ENCODE measurements around the gene CNNM2. TPM values are rescaled to one million over a fixed set of nuclear protein-coding genes. Genes with fewer than 3 reads are reported as not detected.

Gene CNNM2
- total RNA-seq, 3 donors from 2014 or later, result 22.6 to 53.2 (median 27.3) TPM

DNA sequence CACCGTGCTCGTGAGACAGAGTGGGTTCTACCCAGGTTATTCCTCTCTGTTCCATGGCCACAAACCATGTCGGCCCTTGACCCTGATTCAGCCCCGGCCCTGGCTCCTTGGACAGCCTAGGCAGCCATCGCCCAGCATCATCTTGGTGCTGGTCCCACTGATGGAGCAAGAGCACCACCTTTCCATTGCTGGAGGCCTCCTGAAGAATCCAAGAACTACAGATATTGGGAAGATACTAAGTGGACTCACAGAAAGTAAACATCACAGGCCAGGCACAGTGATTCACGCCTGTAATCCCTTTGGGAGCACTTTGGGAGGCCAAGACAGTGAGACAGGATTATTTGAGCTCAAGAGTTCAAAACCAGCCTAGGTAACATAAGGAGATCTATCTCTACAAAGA lies 149.9 kb downstream of the CNNM2 start:
- intact Hi-C loops (cut with DNase I, micrococcal nuclease), result loop anchor here (5.0 to 10.0 kb wide), 2 partner anchors 151 to 153 kb away; partner anchors contain the start of gene CNNM2 (in 2 of the 2)
- no peaks in the 10 kb centered on the region for H3K36me3 ChIP-seq (ENCODE audit: low read depth)
- H3K4me1 ChIP-seq (ENCODE audit: low read depth), result no peaks in the 10 kb centered on the region
- ATAC-seq (no peak), DNase-seq (no peak)
- TF ChIP-seq, protein P1, sequence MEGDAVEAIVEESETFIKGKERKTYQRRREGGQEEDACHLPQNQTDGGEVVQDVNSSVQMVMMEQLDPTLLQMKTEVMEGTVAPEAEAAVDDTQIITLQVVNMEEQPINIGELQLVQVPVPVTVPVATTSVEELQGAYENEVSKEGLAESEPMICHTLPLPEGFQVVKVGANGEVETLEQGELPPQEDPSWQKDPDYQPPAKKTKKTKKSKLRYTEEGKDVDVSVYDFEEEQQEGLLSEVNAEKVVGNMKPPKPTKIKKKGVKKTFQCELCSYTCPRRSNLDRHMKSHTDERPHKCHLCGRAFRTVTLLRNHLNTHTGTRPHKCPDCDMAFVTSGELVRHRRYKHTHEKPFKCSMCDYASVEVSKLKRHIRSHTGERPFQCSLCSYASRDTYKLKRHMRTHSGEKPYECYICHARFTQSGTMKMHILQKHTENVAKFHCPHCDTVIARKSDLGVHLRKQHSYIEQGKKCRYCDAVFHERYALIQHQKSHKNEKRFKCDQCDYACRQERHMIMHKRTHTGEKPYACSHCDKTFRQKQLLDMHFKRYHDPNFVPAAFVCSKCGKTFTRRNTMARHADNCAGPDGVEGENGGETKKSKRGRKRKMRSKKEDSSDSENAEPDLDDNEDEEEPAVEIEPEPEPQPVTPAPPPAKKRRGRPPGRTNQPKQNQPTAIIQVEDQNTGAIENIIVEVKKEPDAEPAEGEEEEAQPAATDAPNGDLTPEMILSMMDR (IDR thresholded peaks at IDR 0.05), result no peak
- no peak overlapping the region for H3K4me3 ChIP-seq
- H3K9me3 ChIP-seq, result no peaks in the 10 kb centered on the region

DNA sequence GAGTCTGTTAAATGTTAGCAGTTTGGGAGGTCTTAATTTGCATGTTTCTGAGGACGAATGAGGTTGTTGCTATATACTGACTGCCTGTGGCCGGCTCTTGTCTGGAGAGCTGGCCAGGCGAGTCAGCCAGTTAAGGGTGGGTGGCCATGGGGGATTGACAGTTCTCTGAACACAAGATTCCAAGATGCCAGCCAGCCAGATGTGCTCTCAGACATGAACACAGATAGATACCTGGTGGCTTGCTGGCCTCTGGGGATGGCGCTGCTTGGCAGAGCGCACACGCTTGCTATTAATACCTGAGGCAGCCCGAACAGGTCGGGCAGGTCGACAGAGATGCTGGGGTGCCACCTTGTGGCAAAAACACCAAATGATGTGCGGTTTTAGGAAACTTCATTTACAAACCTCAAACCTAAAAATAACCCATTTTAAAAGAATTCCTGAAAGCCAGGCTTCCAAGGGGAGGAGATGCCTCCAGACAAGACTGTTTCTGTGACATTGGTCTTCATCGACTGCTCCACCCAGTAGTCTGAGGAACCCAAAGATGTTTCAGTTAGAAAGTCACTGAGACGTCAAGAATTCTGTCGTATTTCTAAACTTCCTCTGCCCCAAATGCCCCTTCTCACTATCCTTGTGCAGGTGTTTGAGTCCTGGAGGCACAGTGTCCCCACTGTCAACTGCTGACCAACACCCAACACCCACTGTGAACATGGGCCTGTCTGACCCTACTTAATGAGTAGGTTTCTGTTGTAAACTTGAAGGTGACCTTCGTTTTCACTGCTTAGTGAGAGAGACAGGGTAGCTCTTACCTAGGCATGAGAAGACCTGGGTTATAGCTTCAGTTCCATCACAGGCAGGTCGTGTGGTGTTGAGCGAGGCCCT lies 151.6 kb downstream of the CNNM2 start:
- Histone ChIP-seq H3K36me3 (ENCODE audit: low read depth) (no peaks in the 10 kb centered on the region), H3K4me1 (ENCODE audit: low read depth) (no peaks in the 10 kb centered on the region), H3K4me3 (no peak overlapping the region), H3K9me3 (no peaks in the 10 kb centered on the region)
- TF ChIP-seq, protein P1 (IDR thresholded peaks at IDR 0.05), result peak; percentile 37
- intact Hi-C loops (cut with DNase I, micrococcal nuclease), result loop anchor here (5.0 to 10.0 kb wide), 2 partner anchors 152 to 155 kb away; partner anchors contain the start of gene CNNM2 (in 2 of the 2)
- DNase-seq, result peak; percentile 62 to 88 (median 70)
- peak; percentile 90 for ATAC-seq

DNA sequence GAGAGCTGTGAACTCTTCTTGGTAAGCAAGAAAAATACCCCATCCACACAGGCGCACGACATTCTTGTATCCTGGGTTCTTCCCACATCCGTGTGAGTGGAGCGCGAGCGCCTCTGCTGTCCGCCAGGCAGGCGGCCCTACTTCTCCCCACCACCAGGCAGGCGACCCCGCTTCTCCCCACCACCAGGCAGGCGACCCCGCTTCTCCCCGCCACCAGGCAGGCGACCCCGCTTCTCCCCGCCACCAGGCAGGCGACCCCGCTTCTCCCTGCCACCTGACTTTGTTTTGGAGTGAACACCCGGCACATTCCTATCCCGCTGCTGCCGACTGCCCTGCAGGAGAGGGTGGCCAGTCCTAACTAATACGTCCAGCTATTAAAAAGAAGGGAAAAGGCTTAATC lies 154.2 kb downstream of the CNNM2 start:
- intact Hi-C loops (cut with DNase I, micrococcal nuclease), result no loop called here
- H3K4me3 ChIP-seq, result no peak overlapping the region
- H3K36me3 ChIP-seq (ENCODE audit: low read depth), result no peaks in the 10 kb centered on the region
- no peaks in the 10 kb centered on the region for H3K4me1 ChIP-seq (ENCODE audit: low read depth)
- TF ChIP-seq, protein P1 (IDR thresholded peaks at IDR 0.05), result no peak
- ATAC-seq, result no peak
- no peak for DNase-seq
- no peaks in the 10 kb centered on the region for H3K9me3 ChIP-seq

DNA sequence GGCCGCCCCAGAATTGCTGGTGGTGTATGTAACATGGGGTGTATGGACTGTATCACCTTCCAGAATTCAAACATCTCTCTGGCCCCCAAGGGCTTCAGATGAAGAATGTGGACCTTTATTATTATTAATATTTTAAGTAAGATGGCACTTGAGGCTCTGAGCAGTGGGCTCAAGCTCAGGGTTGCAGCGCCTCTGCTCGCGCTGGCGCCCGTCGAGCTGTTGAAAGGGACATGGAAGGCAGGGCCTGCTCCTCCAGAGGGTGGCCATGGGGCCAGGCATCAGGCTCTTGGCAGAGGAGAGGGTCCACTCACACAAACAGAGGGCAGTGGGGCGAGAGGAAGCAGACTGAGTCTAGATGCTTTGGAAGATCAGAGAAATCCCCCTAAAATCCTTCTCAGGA lies 154.8 kb downstream of the CNNM2 start:
- intact Hi-C loops (cut with DNase I, micrococcal nuclease), result no loop called here
- H3K9me3 ChIP-seq, result no peaks in the 10 kb centered on the region
- H3K4me1 ChIP-seq (ENCODE audit: low read depth), result no peaks in the 10 kb centered on the region
- H3K4me3 ChIP-seq, result no peak overlapping the region
- TF ChIP-seq, protein P1 (IDR thresholded peaks at IDR 0.05), result no peak
- no peak for DNase-seq
- no peaks in the 10 kb centered on the region for H3K36me3 ChIP-seq (ENCODE audit: low read depth)
- no peak for ATAC-seq

DNA sequence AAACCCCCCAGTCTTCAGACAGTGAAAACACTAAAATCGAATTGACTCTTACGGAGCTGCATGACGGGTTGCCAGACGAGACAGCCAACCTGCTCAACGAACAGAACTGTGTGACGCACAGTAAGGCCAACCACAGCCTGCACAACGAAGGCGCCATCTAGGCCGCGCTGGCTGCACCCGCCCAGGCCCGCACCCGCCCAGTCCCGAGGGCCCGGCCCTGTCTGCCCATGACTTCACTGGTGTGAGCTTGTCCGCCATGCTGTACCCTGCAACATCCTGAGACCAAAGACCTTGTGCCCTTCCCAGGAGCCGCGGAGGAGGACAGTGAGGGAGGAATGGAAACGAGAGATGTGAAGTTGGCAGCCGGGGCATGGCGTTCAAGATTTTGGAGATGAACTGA lies 158.9 kb downstream of the CNNM2 start:
- Histone ChIP-seq H3K36me3 (ENCODE audit: low read depth) (no peaks in the 10 kb centered on the region), H3K9me3 (no peaks in the 10 kb centered on the region), H3K4me1 (ENCODE audit: low read depth) (no peaks in the 10 kb centered on the region), H3K4me3 (no peak overlapping the region)
- DNase-seq (no peak), ATAC-seq (no peak)
- TF ChIP-seq, protein P1 (IDR thresholded peaks at IDR 0.05), result no peak
- intact Hi-C loops (cut with DNase I, micrococcal nuclease), result no loop called here

All from mucosa of descending colon (tissue), 3 donors.